DMS53 treated with DMSO at 0.1 percent for 48 hours (cell line): Measurements from ENCODE around the gene TOPAZ1.

ENCODE experiments used
- DNase-seq: peaks from one replicate; lab custom pipeline; 2025; ENCODE audit not compliant: unreplicated experiment; lab: John Stamatoyannopoulos, UW

Gene TOPAZ1

DNA sequence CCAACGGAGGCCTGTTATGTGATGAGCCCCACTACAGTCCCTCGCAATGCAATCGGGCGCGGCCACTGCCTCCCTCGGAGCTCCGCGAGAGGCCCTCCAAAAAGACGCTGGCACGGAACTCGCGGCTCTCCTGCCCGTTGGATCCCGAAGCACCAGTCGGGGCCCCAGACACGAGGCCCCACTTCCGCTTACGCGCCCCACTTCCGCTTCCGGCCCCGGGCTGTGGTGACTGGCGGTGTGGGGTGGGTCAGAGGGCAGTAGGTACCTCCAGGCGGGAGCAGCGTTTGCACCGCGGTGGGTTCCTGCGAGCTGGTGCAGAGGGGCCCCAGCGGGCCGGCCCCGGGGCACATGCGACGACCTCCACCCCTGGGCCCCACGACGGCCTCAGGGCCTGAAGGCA is at the start of gene TOPAZ1:
Gene TOPAZ1, plus strand, starts transcription at position 181 of the 400 bp plus-strand sequence. Its CDS starts 168 bp downstream, at position 349.
- DNase-seq: no peak

DNA sequence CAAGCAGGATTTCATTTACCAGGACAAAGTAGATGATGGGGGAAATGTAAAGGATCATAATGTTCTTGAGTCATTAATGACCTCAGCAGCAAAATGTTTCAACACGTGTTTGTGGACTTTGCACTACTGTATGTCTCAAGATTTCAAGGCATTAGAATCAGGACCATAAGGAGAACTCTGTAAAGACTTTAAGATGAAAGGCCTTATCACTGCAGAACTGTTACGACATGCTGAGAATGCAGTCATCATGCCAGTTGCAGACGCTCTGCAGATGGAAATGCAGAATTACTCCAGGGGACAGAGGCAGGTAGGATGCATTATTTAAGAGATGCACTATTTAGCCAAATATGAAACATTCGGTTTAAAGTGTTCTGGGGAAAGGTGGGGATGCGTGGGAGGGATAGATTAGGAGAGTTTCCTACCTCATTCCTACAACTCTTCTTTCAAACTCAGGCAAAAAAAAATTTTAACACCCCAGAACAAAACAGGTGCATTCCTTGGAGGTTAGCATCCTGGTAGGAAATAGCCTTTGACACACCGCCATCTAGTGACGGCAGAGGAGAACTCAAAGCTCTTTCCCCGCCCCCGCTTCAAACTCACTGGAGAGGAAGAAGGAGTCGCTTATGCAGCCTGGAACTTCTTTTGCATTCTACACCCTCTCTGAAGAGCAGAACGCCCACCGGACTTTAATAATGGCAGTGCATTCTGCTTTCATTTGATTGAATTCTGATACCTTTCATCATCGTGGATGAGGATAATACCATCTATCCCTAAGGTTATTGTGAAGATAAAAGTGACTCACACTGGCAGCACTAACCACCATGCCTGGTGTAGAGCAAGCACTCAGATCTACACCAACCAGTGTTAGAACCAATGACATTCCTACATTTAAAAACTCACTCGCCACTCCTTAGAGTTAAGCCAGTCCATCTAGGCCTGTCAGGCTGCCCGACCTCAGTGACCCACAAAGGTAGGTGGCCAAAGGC is 43.1 kb upstream of the TOPAZ1 start:
- peak; percentile 8 for DNase-seq

DNA sequence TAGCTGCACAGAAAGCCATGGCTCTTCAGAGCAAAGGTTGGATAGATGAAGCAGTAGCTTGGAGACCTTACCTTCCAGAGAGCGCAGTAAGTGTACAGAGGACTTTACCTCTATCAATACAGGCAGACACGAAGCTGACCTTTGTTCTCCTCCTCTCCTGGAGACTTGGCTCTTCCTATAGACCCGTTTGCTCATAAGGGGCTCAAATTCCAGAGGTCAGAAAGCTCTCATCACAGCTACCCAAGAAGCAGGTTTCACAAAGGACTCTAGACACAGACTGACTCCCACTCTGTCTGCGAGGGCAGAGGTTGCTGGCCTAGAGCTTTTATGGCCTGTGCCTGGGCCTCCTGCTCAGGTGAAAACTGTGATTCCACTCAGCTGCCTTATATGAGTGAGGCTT is 35.4 kb upstream of the TOPAZ1 start:
- no peak for DNase-seq

DNA sequence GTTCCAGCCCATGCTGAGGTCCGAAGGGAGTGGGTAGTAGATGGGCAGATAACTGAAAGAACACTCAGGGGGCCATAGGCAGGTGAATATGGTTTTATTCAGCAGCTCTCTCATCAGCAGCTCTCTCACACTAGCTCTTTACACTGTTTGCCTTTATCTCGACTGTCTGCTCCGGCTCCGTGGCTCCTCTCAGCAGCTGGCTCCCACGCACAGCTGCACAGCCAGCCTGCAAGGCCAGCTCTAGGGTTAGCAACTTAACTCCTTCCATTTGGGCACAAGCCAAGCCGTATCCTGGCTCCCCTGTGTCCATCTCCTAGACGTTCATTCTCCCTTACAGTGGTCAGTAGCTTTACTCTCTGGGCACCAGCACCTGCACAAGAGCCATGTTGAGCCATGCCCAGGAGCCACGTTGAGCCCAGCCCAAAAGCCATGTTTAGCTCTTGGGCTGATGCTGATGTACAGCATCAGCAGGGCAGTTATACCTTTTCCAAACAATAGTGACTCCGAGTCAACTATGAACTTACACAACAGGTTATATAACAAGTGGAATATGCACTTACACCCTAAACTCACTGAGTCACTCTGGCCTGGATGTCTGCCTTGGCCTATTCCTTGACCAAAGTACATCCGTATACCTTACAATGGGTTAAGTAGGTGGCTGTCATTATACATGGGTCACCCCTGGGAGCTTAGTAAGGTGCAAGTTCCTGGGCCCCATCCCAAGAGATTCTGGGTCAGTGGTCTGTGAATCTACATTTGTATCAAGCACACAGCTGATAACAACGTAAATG is 34.6 kb upstream of the TOPAZ1 start:
- DNase-seq: no peak

DNA sequence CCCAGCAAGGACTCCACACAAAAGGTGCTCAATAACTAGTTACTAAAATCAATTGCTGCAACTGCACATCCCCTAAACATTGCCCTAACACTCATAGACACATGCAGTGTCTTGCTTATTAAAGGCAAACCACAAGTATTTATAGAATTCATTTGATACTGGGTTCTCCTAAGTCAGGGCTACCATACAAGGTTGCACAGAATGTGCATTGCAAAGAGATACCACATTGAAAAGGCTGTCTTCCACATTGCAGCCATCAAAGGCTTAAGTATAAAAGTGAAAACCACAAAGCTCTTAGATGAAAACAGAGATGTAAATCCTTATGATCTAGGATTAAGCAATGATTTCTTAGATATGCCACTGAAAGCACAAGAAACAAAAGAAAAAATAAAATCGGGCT is 33.6 kb upstream of the TOPAZ1 start:
- no peak for DNase-seq

DNA sequence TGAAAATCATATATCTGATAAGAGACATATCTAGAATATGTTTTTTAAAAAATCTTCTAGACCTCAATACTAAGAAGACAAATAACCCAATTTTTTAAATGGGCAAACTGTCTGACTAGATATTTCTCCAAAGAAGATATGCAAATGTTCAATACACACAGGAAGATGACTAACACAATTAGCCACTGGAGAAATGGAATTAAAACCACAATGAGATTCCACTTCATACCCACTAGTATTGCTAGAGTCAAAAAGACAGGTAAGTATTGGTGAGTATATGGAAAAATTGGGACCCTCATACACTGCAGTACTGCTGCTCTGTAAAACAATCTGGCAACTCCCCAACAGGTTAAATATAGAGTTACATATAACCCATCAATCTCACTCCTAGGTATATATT is 33.1 kb upstream of the TOPAZ1 start:
- no peak for DNase-seq

DNA sequence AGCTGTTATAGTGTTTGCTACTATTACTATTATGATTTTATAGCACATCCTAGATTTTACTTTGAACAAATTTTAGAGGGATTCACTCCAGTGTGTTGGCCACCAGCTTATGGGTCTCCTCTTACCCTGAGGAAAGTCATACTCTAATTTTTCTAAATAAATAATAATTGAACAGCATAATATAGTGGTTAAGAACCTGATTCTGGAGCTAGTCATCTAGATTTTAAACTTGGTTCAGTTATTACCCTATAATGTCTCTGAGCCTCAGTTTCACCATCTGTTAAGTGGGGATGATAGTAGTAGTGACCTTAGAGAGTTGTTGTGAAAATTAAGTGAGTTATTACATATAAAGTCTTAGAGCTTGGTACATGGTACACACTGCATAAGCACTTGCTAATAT is 30.7 kb upstream of the TOPAZ1 start:
- DNase-seq: no peak

DNA sequence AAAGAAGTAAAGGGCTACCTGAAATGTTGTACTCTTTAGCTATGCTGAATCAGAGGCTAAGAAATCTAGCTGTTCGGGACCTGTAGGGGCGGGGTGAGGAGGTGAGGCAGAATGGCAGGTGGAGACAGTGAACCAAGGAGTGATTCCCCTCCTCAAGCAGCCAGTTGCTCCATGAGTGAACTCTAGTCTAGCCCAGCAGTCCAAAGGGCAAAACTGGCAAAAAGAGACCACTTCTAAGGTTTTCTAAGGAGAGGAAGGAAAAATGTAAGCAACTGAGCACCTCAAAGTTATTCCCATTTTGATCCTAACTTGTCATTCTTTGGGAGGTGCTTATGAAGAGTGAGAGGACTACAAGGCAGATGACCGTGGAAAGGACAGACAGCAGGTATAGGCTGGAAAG is 19.3 kb upstream of the TOPAZ1 start:
- no peak for DNase-seq

DNA sequence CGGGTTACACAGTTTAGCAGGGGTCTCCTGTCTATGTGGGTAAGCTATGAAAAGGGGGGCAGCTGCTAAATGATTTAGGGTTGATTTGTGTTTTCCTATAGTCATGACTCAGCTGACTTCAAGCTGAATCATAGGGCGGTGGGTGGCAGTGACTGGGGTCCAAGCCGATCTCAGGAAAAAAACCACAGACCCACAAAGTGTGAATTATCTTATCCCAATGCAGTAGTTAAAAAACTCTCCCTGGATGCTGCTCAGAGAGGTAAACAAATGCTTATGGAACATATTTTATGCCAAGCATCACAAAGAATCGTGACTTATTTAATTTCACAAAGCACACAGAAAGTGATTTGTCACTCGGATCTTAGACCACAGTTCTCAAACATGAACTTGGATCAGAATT is 18.4 kb upstream of the TOPAZ1 start:
- no peak for DNase-seq

DNA sequence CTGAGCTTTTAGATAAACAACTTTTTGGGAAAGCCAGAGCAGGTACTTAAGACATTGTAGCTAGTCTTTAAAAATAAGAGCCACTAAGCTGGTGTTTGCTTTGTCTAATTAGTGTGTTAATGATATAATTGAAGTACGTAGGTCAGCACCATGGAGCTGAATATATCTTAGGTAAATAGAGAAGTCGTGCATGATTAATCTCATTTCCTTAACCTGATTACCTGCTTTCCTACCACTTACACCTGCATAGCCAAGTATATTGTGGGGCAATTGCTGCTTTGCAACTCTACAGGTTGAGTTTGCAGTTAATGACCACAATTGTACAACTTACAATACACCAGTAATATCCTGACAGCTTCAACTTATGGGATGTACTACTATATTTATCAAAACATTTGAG is 17.6 kb upstream of the TOPAZ1 start:
- DNase-seq: no peak

DNA sequence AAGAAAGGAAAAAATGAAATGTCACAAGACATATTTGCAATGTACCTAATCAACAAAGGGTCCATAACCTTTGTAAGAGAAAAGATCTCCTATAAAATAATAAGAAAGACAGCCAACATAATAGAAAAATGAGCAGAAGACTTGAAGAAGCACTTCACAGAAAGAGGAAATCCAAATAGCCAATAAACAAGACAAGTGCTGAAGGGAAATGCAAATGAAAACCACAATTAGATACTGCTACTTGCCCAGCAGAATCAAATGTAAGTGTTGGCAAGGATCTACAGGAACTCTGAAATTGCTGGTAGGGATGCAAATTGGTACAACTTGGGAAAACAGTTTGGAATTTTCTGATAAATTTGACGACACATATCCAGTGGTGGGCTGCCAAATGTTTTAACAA is 15.1 kb upstream of the TOPAZ1 start:
- DNase-seq: no peak

DNA sequence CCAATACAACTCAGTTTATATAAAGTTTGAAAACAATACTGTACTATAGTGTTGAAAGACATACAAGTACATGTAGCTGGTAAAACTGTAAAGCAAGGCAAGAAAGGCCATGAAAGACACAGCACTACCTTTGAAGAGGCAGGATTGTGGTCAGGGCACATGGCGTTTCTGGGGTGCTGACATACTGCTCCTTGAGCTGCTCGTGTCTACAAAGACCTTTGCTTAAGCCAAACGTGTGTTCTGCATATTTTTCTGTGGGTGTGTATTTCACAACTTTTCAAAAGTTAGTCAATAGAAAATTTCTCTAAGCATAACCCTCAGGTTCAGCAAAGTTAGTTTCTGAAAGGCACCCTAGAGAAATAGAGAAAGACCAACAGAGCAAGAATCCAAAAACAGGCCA is 14.1 kb upstream of the TOPAZ1 start:
- DNase-seq: no peak

DNA sequence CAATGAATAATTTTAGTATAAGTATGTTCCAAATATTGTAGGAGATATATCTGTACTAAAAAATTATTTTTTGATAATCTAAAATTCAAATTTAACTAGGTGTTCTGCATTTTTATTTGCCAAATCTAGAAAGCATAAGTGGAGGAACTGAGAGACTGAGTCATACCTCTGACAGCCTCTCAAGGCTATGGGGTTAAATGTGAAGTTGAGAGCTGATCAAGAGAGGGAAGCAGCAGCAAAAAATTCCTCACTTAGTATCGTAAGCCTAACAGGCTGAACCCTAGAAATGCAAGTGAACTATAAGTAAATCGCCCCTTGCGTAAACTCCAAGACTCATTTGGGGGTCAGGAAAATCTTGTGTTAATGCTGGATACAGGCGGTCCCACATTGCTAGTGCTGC is 12.8 kb upstream of the TOPAZ1 start:
- no peak for DNase-seq

DNA sequence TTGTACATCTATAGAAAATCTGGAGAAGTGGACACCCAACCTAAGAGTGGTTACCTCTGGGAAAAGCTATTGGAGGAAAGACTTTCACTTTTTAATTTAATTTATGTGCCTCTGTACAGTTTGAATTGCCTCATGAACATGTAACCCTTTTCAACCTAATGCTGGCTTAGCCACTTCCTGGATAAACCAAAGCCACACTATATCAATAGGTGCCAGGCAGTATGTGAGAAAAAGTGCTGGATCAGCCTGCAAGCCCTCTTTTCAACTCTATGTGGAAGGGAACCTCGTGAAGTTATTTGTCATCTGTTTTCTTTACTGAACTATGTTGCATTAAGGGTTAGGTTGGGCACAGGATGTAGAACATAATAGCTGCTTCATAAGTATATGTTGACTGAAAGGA is 9.3 kb upstream of the TOPAZ1 start:
- no peak for DNase-seq

DNA sequence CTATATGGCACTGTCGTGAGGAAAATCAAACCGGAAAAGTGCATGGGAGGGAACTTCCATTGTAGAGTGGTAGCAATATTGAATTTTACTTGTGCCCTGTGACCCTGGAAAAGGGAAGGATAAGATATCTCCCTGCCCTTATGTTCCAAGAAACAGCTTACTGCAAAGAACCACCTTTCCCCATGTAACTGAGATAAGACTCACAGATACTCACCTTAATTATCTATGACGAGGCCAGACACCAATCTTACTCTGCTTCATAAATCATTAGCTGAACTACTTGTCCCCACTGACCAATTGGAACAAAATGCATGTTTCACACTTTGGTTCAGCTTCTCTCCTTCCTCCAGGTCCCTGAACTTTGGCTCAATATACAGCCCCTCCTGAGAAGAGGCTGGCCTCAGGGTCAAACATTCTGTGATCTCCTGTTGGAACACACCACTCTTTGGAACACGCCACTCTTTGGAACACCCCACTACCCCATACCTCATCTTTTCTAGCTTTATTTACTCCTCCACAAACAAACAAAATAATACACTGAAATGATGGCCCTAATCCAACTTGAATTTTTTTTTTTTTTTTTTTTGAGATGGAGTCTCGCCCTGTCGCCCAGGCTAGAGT is 6.9 kb upstream of the TOPAZ1 start:
- DNase-seq: no peak

DNA sequence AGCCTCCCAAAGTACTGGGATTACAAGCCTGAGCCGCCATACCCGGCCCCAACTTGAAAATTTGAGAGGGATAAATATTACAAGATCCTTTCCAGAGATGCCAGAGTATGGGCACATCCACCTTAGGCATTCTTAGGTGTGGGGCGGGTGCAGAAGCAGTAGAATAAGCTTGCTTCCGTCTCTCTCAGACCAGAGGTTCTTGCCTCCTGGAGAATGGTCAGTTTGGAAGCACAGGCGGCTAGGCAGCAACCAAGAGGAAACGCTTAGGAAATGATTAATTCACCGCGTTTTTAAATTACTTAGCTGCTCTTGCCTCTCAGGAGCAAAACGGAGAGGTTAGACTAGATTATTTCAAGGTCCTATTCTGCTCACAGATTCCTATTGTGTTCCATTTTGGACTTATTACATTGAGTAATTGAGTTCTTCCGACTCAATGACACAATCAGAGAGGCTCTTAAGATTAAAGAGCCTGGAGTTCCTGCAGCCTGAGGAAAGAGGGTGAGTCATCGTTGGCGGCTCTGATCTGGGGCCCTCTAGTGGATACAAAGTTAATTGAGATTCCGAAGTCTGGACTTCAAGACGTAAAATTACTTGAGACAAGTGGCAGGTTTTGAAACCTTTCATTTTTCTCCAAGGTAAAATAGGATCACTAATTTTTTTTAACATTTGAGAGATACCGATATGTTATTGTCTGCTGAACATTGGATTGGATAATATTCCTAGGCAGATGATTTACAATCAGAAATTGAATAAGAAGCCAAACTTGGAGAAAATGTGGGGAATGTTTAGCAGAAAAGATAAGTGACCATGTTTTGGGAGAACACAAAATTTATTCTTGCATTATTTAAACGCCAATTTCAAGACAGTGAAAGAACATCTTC is 5.8 kb upstream of the TOPAZ1 start:
- DNase-seq: peak; percentile 25

DNA sequence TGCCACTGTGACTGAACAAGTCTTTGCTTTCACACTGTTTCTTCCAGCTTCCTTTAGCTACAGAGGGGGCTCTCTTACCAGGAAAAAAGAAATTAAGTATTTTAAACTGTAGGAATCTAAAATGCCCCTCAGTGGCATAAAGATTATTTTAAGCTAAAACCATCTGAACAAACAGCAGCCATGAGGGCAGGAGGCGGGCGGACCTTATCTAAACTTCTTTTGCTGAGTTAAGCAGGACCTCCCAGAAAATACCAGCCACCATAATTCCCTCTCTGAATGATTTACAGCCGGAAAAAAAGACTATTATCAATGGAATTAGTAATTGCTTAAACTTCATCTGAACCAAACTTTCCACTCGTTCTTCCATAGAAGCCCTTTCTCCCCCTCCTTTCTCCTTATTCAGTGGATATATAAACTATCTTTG is 5.2 kb upstream of the TOPAZ1 start:
- DNase-seq: no peak

DNA sequence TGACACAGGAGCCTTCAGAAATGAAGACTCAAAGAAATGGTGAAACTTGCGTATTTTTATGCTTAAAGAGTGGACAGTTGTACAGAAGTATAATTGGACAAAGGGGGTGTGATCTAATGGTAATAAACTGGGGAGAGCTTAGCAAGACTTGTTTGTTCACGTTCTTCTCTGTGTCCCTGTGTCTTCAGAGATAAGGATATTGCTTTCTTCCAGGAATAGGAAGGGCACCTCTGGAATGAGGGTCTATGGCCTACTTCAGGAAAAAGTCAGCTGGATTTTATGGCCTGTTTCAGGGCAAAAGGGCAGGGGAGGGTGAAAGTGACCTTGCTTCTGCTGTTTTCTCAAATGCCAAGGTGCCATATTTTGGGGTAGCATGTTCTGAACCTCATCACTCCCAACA is 4.5 kb upstream of the TOPAZ1 start:
- no peak for DNase-seq

DNA sequence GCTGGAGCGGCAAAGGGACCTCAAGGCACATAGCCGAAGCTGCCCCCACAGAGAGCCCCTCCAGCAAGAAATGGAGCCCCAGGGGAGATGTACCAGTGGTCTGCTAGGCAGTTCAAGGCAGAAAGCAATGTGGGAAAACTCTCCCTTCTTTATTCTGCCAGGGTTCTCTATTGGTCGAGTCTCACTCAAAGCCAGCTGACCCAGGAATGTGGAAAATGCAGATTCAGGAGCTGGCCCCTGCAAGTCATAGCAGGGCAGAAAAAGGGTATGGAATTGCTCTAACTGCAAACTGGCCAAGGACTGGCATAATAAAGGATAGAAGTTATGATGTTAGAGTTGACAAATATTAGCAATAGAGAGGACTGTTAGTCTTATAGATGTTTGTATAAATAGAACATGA is 4.0 kb upstream of the TOPAZ1 start:
- no peak for DNase-seq

DNA sequence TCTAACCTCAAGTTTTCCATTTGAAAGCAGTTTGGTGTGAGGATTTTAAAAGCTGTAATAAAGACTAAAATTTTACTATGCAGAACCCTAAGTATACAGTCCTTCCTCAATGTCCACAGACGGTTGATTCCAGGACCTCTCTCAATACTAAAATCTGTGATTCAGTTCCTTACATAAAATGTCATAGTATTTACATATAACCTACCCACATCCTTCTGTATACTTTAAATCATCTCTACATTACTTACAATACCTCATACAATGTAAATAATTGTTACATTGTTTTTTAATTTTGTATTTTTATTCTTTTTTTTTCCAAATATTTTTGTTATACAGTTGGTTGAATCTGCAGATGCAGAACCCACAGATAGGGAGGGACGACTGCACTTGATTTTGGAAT is 2.8 kb upstream of the TOPAZ1 start:
- DNase-seq: no peak

DNA sequence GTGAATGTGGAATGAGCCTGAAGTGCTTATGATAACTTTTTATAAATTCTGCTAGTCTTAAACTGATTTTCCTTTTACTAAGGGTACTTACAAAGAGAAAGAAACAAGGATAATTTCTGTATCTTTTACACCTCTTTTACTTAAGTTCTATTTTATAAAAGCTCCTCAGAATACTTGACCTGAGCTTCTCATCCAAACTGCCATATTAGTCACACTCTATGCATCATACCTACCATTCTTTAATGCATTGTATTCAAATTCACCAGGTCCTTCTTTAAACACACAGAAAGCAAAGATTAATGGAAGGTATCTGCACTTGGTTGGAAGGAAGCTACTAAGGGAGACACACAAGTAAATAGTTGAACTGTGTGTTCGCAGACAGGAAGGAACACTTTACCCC is 1.6 kb upstream of the TOPAZ1 start:
- DNase-seq: no peak
